ENCODE data around the gene NOC4L.

The NOC4L gene

DNA sequence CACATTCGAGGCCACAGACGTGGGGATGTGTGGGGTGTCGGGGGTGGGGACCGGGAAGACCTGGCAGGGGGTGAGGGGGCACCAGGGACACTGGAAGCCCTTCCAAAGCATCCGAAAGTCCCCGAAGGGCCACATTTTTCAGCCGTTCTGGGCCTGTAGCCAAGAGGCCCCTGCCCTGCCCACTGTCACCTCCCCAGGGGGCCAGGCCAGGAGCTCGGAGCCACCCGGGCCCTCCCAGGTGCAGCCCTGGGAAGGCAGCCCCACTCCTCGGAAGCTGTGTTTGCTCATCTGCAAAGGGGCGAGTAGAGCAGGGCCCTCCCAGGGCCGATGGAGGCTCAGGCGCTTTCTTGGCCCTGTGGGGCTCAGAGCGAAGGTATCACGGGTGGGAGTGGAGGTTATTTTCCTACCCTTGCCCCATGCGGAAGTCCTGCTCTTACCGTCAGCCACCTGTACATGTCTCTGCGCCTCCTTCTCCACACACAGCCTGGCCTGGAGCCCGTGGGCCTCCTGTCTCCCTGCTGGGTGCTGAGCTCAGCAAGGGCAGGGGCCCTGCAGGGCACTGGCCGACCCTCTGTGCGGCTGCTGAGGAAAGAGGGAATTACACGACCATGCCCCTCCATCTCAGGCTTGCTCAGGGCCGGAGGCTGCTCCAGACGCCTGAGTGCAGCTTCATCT lies 27.2 kb downstream of the NOC4L start:
- no peak for DNase-seq

DNA sequence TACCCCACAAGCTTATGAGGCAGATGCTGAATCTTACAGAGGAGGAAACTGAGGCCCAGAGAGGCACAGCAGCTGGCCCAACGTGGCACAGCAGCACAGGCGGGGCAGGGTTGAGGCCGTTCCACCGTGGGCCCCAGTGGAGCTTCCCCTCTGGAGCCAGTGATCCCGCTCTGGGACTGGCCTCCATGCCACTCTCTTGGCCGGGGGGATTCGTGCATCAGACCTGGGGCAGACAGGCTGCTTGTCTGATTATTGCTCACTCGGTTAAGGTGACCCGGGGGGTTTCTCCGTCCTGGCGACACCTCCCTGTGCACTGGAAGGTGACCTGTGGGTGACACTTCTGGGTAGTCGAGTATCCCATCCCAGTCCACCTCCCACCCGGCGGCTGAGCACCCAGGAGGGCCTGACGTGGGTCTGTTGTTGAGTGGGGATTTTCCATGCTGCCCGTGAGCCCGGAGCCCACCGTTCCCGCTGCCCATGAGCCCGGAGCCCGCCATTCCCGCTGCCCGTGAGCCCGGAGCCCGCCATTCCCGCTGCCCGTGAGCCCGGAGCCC lies 27.8 kb downstream of the NOC4L start:
- no peak for DNase-seq

DNA sequence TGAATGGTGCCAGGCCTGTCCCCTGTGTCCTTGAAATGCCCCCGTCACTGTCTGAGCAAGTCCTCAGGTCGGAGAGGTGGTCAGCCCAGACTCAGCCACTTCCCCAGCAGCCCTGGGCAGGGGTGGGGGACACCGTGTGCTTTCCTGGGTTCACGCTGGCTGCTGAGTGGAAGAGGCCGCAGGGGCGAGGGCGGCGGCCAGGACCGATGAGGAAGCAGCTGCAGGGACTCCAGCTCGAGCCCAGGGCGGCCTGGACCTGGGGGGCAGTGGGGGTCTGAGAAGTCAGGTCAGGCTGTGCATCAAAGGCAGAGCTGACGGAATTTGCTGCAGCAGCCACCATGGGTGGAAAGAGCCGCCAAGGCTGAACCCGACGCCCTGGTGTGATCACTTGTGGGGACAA lies 28.4 kb downstream of the NOC4L start:
- no peak for DNase-seq

DNA sequence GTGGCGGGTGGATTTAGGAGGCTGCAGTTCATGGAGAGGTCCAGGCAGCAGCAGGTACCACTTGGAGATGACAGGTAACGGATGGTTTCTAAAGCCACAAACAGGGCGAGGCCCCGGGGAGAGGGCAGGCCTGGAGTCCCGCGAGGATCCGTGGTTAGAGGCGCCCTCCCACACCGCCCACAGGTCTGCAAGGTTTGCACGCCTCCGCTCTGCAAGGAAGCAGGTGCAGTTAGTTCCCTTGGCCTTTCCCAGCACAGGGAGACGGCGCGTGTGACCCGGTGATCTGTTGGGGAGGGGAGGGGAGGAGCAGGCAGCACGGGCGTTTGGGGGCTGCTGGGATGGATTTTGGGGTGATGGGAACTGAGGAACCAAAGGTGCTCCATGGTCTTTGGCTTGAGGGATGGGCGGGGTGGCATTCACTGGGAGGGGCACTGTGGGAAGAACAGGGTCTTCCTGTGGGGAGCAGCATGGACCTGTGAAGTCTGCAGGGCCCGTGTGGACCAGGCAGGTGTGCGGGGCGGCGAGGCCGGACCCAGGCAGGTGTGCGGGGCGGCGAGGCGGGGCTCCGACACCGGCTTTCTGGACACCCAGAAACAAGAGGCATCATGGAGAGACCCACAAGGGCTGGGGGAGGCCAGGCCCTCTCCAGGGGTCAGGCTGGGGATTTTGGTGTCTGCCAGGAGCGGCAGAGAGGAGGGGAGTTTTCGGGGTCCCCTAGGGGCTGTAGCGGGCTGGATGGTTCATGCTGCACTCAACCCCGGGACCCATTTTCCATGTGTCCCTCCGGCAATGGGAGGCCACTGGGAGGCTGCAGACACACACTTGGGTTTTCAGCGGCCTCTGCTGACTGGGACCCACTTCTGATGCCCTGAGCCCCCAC lies 29.1 kb downstream of the NOC4L start:
- DNase-seq = no peak

DNA sequence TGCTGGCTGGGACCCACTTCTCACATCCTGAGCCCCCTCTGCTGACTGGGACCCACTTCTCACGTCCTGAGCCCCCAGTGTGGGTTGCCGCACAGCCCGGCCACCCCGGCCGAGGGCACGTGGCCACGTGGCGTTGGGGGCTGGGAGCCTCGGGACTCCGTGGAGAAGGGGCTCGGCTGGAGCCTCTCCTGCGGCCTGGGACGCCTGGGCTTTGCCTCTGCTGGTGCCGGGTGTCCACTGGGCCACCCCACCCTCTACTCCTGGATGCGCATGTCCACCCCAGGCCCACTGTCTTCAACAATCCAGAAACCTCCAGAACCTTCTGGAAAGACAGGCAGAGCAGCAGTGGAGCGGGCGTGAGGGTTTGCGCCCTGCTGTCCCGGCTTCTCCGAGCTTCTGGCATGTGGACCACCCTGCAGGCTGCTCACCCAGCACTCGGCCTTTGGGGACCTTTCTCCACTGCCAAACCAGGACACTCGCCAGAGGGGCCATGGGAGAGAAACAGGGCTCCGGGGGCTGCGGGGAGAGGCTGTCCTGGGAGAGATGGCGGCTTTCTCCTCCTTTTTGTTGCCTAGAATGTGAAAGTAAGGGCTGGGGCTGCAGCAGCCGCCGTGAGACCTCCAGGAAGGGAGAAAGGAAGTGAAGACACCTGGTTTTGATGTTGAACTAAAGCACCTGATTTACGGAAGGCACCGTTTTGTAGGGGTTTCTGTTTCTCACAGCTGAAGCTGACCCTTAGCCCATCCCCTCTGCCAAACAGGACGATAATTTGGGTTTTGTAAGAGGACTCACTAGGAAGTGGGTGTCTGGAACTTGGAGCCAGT lies 30.0 kb downstream of the NOC4L start:
- DNase-seq = no peak

DNA sequence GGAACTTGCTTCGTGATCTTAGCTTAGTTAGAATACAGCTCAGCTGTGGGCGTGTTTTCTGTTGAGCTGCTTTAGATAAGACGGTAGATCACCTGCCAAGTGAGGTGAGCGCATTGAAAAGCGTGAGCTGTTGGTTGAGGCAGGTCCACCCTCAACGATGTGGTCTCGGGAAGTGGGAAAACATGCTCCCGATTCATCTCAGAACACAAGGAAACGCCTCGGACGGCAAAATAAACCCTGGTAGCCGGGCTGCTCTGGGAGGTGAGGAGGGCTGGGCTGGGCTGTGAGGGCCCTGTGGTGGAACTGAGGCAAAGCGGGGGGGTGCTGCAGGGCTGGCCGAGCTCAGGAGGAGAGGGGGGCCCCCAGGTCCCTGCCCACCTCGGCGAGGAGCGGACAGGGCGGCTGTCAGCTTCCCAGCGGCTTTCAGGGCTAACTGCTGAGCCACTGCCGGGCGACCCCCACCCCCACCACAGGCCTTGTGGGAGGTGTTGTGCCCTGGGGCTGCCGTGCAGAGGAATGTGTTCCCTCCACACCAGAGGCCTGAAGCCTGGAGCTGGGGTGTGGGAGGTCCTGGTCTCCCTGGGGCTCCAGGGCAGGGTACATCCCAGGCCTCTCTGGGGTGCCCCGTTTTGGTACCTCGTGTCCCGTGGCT lies 30.7 kb downstream of the NOC4L start:
- no peak for DNase-seq

DNA sequence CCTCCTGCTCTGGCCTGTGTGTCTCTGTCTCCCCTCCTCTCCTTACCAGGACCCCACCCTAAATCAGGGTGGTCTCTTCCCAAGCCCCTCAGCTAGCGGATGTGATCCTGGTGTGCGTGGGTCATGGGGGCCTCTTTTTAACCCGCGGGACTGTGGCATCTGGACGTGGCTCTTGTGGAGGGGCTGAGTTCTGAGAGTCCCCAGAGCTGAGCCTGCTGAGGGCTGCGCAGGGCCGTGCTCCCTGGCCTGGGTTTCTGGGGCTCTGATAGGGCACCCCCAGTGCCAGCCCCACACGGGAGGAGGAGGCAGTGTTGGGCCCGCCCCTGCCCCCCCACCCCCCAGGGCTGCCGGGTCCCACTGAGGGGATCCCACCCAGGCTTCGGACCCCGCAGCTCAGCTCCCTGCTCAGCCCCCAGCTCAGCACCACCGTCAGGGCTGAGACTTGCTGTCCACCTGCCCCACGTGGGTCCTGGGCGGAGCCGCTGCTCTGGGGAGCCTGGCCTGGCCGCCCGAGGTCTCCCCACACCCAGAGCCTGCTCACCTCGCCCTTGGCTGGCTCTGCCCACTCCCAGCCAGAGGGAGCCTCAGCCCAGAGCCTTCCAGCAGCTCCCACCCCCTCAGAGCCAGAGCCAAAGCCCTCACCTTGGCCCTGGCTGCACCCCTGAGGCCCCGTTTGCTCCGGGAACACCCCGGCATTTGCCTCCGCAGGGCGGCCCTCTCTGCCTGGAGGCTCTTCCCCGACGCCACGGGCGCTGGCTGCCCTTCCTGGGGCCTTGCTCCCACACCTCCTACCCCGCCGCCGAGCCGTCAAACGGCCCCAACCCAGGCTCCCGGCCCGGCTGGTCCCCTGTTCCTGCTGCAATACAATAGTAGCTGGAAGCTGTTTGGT lies 31.5 kb downstream of the NOC4L start:
- no peak for DNase-seq

DNA sequence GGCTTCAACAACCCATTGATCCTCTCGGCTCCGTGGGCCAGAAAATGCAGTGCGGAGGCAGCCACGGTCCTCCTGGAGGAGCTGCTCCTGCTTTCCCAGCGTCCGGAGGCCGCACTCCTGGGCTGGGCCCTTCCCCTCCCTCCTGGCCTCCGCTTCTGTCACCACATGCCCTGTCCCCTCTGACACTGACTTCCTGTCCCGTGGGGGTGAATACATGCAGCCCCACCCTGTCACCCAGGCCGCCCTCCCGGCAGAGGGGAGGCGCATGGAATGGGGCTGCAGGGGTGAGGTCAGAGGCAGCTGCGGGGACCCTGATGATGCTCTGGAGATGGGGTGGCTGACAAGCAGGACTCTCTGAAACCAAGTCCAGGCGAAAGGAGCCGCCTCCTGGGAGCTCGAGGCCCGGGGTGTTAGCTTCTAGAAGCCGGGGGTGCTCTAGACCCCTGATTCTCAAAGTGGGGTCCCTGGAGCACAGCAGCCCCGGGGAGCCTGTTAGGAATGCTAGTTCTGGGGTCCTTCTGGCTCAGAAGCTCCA lies 32.2 kb downstream of the NOC4L start:
- DNase-seq = no peak

DNA sequence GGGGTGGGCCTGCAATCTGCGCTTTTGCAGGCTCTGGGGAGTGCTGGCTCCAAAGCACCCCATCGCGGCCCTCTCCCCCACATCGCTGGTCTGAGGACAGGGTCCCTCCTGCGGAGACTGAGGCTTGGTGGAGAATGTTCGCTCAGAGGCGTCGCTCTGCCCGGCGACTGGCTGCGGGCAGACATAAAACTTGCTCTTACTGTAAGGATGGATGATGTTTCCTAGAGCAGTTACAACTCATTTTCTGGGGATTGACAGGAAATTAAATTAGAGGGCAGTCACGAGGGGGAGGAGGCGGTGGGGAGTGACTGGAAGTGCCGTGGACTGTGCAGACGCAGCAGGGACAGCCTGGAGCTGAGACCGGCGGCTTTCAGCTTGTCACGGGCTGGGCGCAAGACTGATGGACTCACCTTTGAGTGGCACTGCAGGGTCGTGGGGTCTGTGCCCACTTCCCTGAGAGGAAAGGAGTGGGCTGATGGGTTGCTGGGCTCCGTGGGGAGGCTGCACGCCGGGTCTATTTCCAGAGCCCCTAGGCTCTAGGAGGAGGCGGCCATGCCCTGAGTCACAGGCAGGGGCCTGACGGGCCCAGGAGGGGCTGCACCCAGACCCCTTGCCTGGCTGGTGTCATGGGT lies 32.8 kb downstream of the NOC4L start:
- DNase-seq = no peak

DNA sequence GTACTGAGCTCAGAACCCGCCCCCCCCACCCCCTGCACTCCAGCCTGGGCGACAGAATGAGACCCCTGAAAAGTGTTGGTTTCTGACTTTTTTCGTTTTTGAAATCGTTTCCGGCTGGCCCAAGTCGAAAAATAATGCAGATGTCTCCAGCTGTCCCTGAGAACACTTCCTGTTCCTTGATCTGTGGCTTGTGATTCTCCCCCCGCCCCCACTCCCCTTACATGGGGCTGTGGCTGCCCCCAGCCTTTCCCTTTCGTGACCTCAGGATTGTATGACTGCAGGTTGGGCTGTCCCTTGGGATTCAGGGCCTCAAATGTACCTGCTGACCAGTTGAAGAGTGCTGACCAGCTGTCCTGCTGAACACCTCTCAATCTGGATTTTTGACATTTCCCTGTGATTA lies 34.1 kb downstream of the NOC4L start:
- DNase-seq = no peak

DNA sequence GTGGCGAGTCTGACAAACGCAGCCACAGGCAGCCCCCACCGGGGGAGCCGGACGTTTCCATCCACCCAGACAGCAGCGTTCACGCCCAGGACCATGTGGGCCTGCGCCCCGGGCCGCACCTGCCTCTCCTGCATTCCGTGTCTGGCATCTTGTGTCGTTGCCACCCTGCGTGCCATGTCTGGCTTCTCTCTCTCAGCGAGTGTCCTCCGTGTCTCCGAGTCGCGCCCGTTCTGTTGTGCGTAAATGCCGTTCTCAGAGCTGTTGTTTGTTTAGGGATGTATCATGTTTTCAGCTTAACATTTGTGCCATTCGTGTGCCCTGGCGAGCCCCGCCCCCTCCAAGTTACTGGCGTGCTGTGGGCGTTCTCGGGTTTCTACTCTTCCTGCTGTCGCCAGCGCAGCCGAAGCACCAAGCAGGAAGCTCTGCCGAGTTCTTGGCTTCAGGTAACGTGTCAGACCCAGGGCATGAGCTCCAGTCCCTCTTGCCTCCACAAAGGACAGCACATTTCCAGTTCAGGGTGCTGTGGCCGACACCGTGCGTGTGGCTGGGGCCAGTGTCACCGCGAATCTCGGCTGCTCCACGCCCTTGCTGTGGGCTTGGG lies 34.6 kb downstream of the NOC4L start:
- no peak for DNase-seq

DNA sequence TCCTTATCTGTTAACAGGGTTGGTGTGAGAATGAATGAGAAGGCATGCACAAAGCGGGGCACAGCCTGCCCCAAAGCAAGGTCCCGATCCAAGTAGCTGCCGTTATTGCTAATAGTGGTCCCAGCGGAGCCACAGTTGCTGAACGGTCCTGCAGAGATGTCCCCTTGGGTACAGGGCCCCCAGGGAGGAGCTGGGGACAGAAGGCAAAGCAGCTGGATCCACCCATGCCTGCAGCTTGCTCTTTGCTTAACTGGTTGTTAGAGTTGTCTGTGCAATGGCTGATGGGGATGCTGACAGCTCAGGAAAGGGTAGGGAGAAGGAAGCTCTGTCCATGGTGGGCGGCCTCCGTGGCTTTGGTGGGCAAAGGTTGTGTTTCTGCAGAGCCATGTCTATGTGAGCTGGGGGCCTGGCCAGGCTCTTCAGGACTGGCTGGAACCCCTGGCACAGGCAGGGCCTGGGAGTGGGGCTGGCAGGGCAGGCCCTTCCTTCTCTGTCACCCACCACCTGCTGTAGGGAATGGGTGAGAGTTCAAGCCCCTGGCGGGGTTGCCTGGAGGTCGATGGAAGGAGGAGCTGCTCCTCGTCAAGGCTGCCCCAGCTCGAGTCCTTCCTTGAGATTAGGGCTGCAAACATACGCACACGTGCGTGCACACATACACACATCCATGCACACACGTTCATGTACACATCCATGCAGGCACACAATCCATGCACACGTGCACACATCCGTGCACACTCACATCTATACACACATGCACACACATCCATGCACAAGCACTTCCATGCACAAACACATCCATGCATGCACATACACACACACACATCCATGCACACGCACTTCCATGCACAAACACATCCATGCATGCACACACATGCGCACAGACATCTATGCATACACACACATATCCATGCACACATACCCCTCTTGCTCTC lies 35.4 kb downstream of the NOC4L start:
- no peak for DNase-seq

DNA sequence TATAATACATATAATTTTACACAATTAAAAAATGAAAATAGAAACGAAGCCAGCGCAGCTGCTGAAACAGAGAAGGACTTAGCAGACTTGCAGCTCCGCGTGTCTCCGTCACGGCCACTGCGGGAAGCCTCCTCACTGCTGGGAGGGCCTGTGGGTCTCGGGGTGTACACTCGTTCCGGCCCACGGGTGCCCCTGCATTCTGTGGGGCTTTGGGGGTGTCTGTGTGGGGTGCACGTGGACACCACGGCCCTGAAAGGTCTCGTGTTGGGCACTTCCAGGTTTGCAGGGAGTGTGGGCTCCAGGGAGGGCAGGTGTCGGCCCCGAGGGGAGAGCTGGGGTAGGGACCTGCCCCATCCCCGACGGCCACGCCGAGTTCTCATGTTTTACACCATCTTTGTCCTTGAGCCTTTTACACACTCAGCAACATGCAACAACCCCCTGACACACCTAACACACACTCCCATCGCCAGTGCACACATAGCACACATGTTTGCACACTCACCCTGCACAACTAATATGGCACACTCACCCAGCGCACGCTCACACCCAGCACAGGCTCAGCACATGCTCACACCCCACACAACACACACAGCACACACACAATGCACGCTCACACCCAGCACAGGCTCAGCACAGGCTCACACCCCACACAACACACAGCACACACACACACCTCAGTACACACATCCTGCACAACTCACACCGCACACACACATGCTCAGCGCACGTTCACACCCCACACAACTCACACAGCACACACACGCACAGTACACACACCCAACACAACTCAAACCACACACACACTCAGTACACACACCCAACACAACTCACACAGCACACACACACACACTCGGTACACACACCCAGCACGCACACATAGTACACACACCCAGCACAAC lies 36.6 kb downstream of the NOC4L start:
- DNase-seq = no peak

DNA sequence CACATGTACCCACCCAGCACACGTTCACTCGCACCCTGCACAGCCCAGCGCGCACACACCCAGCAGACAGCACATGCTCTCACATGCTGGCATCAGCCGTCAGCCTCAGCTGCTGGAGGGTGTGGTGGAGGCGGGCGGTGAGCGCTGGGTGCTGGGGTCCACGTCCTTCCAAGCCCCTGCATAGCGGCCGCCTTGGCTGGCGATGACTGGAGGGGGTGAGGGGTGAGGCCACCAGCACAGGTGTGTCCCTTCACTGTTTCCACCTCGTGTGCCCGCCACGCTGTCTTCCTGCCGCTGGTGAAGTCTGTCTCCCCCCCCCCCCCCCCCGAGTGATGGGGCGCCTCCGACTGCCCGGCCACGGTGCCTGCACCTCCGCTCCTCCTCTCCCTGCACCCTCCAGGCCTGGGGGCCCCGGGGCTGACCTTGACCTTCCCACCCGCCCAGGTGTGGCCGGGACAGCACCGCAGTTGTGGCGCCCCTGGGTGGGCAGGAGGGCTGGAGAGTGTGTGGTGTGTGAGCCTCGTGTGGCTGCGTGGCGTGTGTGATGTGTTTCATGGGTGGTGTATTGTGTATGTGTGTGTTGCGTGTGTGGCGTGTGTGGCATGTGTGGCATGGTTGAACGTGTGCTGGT lies 37.4 kb downstream of the NOC4L start:
- DNase-seq = no peak

DNA sequence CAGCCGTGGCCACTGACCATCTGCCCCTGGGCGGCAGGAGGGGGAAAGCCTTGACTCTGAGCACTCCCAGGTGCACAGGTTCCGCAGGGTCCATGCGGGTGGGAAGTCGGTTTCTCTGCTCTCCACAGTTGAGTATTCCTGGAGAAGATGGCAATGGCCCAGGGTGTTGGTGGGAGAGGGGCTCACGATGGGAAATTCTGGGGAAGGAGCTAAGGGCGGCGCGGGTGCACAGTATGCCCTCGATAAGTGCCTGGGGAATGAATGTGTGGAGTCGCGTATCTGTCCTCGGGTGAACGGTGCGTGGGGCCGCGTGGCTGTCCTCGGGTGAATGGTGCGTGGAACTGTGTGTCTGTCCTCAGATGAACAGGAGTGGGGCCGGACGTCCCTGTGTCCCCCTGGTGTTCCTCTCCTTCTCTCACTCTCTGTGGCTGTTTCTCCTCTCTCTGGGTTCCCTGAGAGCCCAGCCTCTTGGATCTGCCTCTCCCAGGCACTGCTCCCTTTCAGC lies 38.0 kb downstream of the NOC4L start:
- DNase-seq = no peak

DNA sequence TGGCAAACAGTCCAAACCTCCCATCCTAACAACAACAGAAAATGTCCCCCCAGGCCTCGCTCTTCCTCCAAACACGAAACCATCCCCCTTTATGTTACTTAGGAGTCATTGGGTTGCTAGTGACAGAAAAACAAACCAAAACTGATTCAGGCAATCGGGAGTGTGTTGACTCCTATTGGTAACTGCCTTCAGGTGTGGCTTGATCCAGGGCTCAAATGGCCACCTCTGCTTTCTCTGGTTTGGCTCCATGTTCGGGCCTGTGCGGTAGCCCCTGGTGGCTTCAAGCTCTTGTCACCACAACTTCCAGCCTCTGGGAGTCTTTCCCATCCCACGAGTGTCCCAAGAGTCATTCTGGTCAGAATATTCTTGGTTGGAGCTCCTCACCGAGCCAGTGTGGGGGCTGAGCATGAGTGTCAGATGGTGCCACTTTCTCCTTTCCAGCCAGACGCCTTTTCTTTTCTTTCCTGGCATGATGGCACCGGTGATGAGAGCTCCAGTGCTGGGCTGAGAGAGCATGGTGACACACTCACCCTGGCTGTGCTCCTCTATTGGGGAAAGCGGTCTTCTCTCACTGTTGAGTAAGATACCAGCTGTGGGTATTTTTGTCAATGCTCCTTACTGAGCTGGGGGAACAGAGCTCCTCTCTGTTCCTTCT lies 38.6 kb downstream of the NOC4L start:
- DNase-seq = no peak

DNA sequence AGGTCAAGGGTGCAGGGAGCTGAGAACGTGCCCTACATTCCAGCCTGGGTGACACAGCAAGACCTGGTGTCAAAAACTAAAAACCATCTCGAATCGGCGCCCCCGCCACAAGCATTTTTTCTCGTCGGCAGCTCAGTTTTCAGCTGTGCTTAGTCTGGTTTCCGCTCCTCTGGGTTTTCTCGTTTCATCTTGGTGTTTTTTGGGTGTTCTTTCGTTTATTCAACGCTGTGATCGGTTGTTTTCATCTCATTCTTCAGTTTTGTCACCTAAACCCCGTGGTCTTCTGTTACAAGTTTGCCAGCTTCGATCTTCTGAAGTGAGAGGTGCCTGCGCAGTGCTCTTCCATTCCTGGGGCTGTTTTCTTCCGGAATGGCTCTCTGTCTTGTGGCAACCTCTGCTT lies 41.4 kb downstream of the NOC4L start:
- no peak for DNase-seq

Data from effector CD8-positive, alpha-beta T cell (primary cell).